RWPE2 (cell line): Measurements from ENCODE around the gene DGLUCY.
"Not testable (repeated sequence)": the region's sequence is repeated elsewhere in the genome, so short reads cannot be mapped to it uniquely, and the experiment has no call there.

Experiments
- ATAC-seq: fragments of 200-7000 bp; cut with Tn5 transposase; 3 replicates; pipeline ENCODE4 v1.9.1; 2021; ENCODE audit warnings: low read depth
- DNase-seq: peaks from one replicate; pipeline ENCODE4 v3.0.0-alpha.2; 2020; ENCODE audit warnings: low spot score
- H3K27ac ChIP-seq: fragments of 450-650 bp; 2 replicates; pipeline ENCODE4 v1.5.1; 2017; ENCODE audit warnings: mild to moderate bottlenecking; ENCODE audit not compliant: poor library complexity, severe bottlenecking
- H3K27me3 ChIP-seq: fragments of 250-450 bp; sonication (Bioruptor Pico); 2 replicates; pipeline ENCODE4 v1.5.1; 2021; ENCODE audit warnings: mild to moderate bottlenecking, moderate library complexity; ENCODE audit not compliant: insufficient read depth, poor library complexity, severe bottlenecking
- H3K36me3 ChIP-seq: fragments of 250-450 bp; sonication (Bioruptor Pico); 2 replicates; pipeline ENCODE4 v1.5.1; 2020; ENCODE audit warnings: low read depth, mild to moderate bottlenecking, moderate library complexity
- H3K4me1 ChIP-seq: fragments of 250-450 bp; sonication (Bioruptor Pico); 2 replicates; pipeline ENCODE4 v1.5.1; 2021; ENCODE audit warnings: mild to moderate bottlenecking, moderate library complexity; ENCODE audit not compliant: insufficient read depth, poor library complexity, severe bottlenecking
- H3K4me3 ChIP-seq: fragments of 250-450 bp; sonication (Bioruptor Pico); 2 replicates; pipeline ENCODE4 v1.5.1; 2021; ENCODE audit warnings: mild to moderate bottlenecking, moderate library complexity; ENCODE audit not compliant: severe bottlenecking
- H3K9me3 ChIP-seq: fragments of 250-450 bp; sonication (Bioruptor Pico); 2 replicates; pipeline ENCODE4 v1.5.1; 2021; ENCODE audit warnings: mild to moderate bottlenecking, moderate library complexity; ENCODE audit not compliant: severe bottlenecking
- TF ChIP-seq, protein P1 (sequence below): fragments of 450-650 bp; IDR thresholded peaks from one replicate; pipeline ENCODE4 v1.5.1; 2017; ENCODE audit warnings: mild to moderate bottlenecking, moderate library complexity; ENCODE audit not compliant: poor library complexity, severe bottlenecking

DGLUCY gene

DNA sequence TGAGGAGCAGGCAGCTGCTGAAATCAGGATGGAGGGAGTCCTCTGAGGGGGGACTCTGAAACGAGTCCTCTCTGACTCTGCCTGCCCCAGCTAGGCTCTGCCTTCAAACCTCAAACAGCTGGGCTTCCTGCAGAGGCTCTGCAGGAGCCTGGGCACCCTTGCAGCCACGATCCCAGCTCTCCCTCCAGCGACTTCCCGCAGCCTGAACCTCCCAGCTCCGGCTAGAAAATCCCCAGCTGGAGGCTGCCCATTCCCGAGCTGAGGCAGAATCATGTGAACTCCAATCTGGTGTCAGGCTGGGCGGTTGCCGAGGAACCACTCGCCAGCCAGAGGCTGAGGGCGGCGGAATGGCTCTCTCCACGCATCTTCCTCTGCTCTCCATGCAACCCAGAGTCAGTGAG lies 130.6 kb downstream of the DGLUCY start, which contains the start of gene GPR68:
Gene GPR68, minus strand, starts transcription at position 204 of the 401 bp plus-strand sequence. CDS start 9,654 bp downstream, outside the sequence.
- TF ChIP-seq, protein P1, sequence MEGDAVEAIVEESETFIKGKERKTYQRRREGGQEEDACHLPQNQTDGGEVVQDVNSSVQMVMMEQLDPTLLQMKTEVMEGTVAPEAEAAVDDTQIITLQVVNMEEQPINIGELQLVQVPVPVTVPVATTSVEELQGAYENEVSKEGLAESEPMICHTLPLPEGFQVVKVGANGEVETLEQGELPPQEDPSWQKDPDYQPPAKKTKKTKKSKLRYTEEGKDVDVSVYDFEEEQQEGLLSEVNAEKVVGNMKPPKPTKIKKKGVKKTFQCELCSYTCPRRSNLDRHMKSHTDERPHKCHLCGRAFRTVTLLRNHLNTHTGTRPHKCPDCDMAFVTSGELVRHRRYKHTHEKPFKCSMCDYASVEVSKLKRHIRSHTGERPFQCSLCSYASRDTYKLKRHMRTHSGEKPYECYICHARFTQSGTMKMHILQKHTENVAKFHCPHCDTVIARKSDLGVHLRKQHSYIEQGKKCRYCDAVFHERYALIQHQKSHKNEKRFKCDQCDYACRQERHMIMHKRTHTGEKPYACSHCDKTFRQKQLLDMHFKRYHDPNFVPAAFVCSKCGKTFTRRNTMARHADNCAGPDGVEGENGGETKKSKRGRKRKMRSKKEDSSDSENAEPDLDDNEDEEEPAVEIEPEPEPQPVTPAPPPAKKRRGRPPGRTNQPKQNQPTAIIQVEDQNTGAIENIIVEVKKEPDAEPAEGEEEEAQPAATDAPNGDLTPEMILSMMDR, result no peak

DNA sequence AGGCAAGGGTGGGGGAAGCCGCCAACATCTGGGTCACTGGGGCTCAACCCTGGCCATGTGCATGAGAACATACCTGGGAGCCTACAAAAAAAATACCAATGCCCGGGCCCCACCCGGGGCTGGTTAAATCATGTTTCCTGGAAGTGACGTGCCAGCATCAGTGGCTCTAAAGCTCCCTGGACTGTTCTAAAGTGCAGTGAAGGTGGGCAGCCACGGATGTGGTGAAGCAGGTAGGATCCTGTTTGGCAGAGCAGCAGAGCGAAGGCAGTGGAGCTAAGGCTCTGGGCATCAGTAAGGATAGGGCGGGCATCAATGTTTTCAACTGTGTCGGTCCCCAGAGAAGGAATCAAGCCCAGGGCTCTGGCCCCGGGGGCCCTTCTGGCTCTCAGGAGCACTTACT lies 131.2 kb downstream of the DGLUCY start:
- ATAC-seq, result no peak
- Histone ChIP-seq H3K27me3 (no peaks in the 10 kb centered on the region), H3K4me3 (no peak overlapping the region), H3K4me1 (peaks cover 14% of the 10 kb centered on the region), H3K36me3 (no peaks in the 10 kb centered on the region), H3K9me3 (no peaks in the 10 kb centered on the region), H3K27ac (no peak overlapping the region)
- DNase-seq, result no peak
- TF ChIP-seq, protein P1, result no peak

More for the DNA sequence above, 130.6 kb downstream of the DGLUCY start, which contains the start of gene GPR68:
- Histone ChIP-seq H3K27ac (peak within 1 kb of the TSS; percentile 73), H3K27me3 (no peaks in the 10 kb centered on the region), H3K36me3 (no peaks in the 10 kb centered on the region), H3K9me3 (peaks cover 2% of the 10 kb centered on the region), H3K4me3 (no peak within 1 kb of the TSS), H3K4me1 (peaks cover 14% of the 10 kb centered on the region)
- ATAC-seq (no peak), DNase-seq (no peak)

DNA sequence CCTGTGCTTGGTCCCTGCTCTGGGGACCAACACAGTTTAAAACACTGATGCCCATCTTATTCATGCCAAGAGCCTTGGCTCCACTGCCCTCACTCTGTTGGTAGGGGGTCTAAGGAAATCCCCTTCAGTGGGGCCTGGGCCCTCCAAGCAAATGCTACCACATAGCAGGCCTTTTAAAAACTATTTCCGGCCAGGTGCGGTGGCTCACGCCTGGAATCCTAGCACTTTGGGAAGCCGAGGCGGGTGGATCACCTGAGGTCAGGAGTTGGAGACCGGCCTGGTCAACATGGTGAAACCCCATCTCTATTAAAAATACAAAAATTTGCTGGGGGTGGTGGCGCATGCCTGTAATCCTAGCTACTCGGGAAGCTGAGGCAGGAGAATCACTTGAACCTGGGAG lies 131.7 kb downstream of the DGLUCY start:
- not testable (repeated sequence) for H3K27ac ChIP-seq, H3K36me3 ChIP-seq, DNase-seq, H3K9me3 ChIP-seq, H3K27me3 ChIP-seq, ATAC-seq, H3K4me3 ChIP-seq
- peaks cover 14% of the 10 kb centered on the region for H3K4me1 ChIP-seq

DNA sequence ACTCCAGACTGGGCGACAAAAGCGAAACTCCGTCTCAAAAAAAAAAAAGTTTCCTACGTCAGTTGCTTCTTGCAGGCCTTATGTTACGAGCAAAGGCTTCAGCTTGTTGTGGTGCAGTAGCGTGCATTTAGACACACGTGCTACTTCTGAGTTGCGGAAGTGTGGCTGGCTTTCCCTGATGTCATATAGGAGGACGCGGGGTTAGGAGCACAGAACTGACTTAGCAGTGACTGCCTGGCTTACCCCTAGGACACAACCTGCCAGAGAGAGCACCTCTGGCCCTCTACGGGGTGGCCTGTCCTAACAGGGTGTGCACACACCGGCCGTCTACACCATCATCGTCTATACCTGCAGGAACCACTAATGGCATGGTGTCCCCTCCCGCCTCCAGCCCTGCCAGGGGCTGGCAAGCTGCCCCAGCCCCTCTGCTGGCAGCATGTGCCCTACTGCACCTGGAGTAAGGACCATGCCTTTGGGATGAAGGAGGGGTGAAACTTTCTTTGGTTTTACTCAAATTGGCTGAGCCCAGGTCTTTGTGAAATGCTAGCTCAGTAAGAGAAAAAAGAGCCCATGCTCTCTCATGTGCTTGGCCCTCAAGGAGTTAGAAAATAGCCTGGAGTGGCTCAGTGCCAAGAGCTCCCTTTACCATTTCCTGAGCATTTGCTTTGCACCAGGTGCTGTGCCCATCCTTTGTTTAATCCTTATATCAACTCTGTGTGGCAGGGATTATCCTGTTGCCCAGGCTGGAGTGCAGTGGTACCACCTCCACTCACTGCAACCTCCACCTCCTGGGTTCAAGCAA lies 132.4 kb downstream of the DGLUCY start:
- no peak for DNase-seq
- no peak for ATAC-seq
- Histone ChIP-seq H3K36me3 (no peaks in the 10 kb centered on the region), H3K9me3 (no peaks in the 10 kb centered on the region), H3K4me3 (no peak overlapping the region), H3K4me1 (peaks cover 14% of the 10 kb centered on the region), H3K27ac (no peak overlapping the region), H3K27me3 (no peaks in the 10 kb centered on the region)
- TF ChIP-seq, protein P1, result no peak

DNA sequence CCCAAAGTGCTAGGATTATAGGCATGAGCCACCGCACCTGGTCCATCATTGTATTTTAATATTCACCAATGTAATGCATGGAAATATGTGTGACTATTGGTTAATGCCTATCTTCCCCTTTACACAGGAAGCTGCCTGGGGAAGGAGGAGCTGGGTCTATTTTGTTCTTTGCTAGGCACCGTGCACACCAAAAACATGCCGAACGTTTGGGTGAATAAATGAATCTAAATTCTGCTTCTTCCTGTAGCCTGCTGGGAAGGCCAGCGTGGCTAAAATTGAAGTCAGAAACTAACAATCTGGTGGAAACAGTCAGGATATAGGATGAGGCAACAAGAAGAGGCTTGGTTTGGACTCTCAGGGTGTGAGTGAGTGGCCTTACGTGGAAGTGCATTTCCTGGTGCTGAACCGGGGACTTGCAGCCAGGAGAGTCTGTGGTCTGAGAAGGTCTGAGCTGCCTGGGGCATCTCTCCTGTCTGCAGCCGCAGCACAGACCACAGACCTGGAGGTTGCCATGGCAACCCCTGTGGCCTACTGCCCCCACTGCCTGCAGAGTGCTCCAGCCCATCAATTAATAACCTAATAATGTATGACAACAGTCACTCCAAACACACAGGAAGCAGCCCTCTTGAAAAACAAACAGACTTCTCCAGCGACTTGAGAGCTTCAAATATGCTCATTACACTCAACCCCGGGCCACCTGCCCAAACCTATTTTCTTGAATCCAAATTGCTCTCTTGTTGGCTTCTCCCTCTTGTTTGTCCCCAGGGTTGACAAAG lies 136.2 kb downstream of the DGLUCY start:
- Histone ChIP-seq H3K27me3 (no peaks in the 10 kb centered on the region), H3K4me3 (no peak overlapping the region), H3K36me3 (no peaks in the 10 kb centered on the region), H3K9me3 (no peaks in the 10 kb centered on the region), H3K27ac (no peak overlapping the region), H3K4me1 (no peaks in the 10 kb centered on the region)
- TF ChIP-seq, protein P1, result no peak
- no peak for DNase-seq
- peak; percentile 21; the same call in 1 of the 3 replicates for ATAC-seq
